ENCODE measurements around the gene GTF3A.

GRCh38 chr13:27391471-27391870, 32.9 kb upstream of the GTF3A start:
- no peak for TF ChIP-seq EP300 (IDR thresholded peaks at IDR 0.05; ENCODE audit: low read depth)
- TF ChIP-seq POLR2A (IDR thresholded peaks at IDR 0.05), result no peak
- TF ChIP-seq CTCF (IDR thresholded peaks at IDR 0.05), result no peak
- no peak for TF ChIP-seq POLR2AphosphoS5 (IDR thresholded peaks at IDR 0.05)
